ENCODE data around the gene ZPLD1. TPM values are rescaled to one million over a fixed set of nuclear protein-coding genes. Genes with fewer than 3 reads are reported as not detected.

The ZPLD1 gene
- total and polyA plus RNA-seq, 2 of the 4 experiments (the other 2 are of a cell fraction) = under 0.01 to 0.03 TPM

- Histone ChIP-seq H2BK120ac (ENCODE audit: low read depth, low read length) (no peak overlapping the region), H3K4me2 (ENCODE audit: low read depth, low read length) (no peak overlapping the region), H4K8ac (ENCODE audit: low read depth in 2 of 2, low read length in 2 of 2) (no peak overlapping the region), H3K79me1 (ENCODE audit: low read depth in 1 of 2, low read length in 2 of 2) (no peaks in the 10 kb centered on the region), H3K23ac (ENCODE audit: low read depth, low read length) (no peak overlapping the region), H3K56ac (ENCODE audit: extremely low read depth, insufficient read depth, low read length) (no peak overlapping the region), H4K20me1 (ENCODE audit: insufficient read depth, low read length) (no peaks in the 10 kb centered on the region), H3K4me3 (ENCODE audit: insufficient read depth, low read depth, low read length) (no peak overlapping the region), H3K4ac (ENCODE audit: low read depth, low read length) (no peak overlapping the region), H3K9me3 (ENCODE audit: control insufficient read depth, insufficient read depth, low read length) (no peaks in the 10 kb centered on the region), H3K27me3 (ENCODE audit: control insufficient read depth, insufficient read depth, low read length) (no peaks in the 10 kb centered on the region; the same call in 1 of the 2 replicates), H2BK5ac (ENCODE audit: low read depth, low read length, poor library complexity, severe bottlenecking) (no peak overlapping the region), H2BK20ac (ENCODE audit: low read depth, low read length) (no peak overlapping the region), H3K9ac (ENCODE audit: low read depth, low read length) (no peak overlapping the region), H3K9me1 (ENCODE audit: insufficient read depth, low read length) (no peaks in the 10 kb centered on the region), H2AK9ac (replicated peaks; ENCODE audit: low read depth, low read length, poor library complexity) (no peak overlapping the region), H3K27ac (ENCODE audit: insufficient read depth, low read length) (no peak overlapping the region), H3K36me3 (ENCODE audit: control insufficient read depth, insufficient read depth, low read length) (no peaks in the 10 kb centered on the region), H3K14ac (replicated peaks; ENCODE audit: low read depth, low read length) (no peak overlapping the region), H3K4me1 (ENCODE audit: control insufficient read depth, insufficient read depth, low read length) (no peaks in the 10 kb centered on the region), H2BK15ac (ENCODE audit: low read depth, low read length) (no peak overlapping the region), H2AFZ (replicated peaks; ENCODE audit: low read length, poor library complexity) (no peak overlapping the region), H3K18ac (ENCODE audit: low read depth, low read length) (no peak overlapping the region), H2AK5ac (ENCODE audit: low read depth, low read length) (no peak overlapping the region), H4K91ac (ENCODE audit: insufficient read depth, low read depth, low read length) (no peak overlapping the region), H4K5ac (ENCODE audit: low read depth, low read length) (no peak overlapping the region)
- no CpG with 5 or more reads among the region's 4 CpGs for WGBS, 2 experiments (ENCODE audit: extremely low coverage in 2 of 2, insufficient read length in 1 of 2)
- no TSS peak for BruUV-seq (replicated peaks)
- dilution Hi-C loops (cut with HindIII; ENCODE audit: low sequenced_read_pairs, unreplicated experiment) = no loop called here
- ChIA-PET POLR2A (ENCODE audit: unreplicated experiment) (no interaction called here), CTCF (no interaction called here)
- in situ Hi-C loops (cut with MboI; ENCODE audit: low sequenced_read_pairs) = no loop called here
- DNase-seq (no peak), ATAC-seq (ENCODE audit: low read depth) (no peak)
- TF ChIP-seq BHLHE40 (IDR thresholded peaks at IDR 0.05; ENCODE audit: low read depth, low read length) (no peak), MAZ (IDR thresholded peaks at IDR 0.05; ENCODE audit: borderline replicate concordance, low read depth, low read length) (no peak), MXI1 (IDR thresholded peaks at IDR 0.05; ENCODE audit: borderline replicate concordance, low read depth, low read length) (no peak), MAFK (IDR thresholded peaks at IDR 0.05; ENCODE audit: low read depth, low read length) (no peak), POLR2A (IDR thresholded peaks at IDR 0.05; ENCODE audit: low read depth, low read length) (no peak), RAD21 (IDR thresholded peaks at IDR 0.05; ENCODE audit: low read length) (no peak), SMC3 (IDR thresholded peaks at IDR 0.05; ENCODE audit: low read depth, low read length) (no peak), FOS (IDR thresholded peaks at IDR 0.05; ENCODE audit: low read depth, low read length) (no peak), CEBPB (IDR thresholded peaks at IDR 0.05; ENCODE audit: low read depth, low read length) (no peak), USF2 (IDR thresholded peaks at IDR 0.05; ENCODE audit: low read depth, low read length) (no peak)
- TF ChIP-seq, protein P1, sequence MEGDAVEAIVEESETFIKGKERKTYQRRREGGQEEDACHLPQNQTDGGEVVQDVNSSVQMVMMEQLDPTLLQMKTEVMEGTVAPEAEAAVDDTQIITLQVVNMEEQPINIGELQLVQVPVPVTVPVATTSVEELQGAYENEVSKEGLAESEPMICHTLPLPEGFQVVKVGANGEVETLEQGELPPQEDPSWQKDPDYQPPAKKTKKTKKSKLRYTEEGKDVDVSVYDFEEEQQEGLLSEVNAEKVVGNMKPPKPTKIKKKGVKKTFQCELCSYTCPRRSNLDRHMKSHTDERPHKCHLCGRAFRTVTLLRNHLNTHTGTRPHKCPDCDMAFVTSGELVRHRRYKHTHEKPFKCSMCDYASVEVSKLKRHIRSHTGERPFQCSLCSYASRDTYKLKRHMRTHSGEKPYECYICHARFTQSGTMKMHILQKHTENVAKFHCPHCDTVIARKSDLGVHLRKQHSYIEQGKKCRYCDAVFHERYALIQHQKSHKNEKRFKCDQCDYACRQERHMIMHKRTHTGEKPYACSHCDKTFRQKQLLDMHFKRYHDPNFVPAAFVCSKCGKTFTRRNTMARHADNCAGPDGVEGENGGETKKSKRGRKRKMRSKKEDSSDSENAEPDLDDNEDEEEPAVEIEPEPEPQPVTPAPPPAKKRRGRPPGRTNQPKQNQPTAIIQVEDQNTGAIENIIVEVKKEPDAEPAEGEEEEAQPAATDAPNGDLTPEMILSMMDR (conservative IDR thresholded peaks at IDR 0.05; ENCODE audit: low read depth, low read length) = no peak
- intact Hi-C loops (cut with micrococcal nuclease) = no loop called here
Observed at GRCh38 chr3:102521246-102521645, 86.4 kb downstream of the ZPLD1 start.
